Measurements from ENCODE around the gene SPTBN5. TPM values are rescaled to one million over a fixed set of nuclear protein-coding genes. Genes with fewer than 3 reads are reported as not detected.

Gene SPTBN5
- total RNA-seq, 2 donors from 2014 or later: 2.0 to 2.8 TPM

DNA sequence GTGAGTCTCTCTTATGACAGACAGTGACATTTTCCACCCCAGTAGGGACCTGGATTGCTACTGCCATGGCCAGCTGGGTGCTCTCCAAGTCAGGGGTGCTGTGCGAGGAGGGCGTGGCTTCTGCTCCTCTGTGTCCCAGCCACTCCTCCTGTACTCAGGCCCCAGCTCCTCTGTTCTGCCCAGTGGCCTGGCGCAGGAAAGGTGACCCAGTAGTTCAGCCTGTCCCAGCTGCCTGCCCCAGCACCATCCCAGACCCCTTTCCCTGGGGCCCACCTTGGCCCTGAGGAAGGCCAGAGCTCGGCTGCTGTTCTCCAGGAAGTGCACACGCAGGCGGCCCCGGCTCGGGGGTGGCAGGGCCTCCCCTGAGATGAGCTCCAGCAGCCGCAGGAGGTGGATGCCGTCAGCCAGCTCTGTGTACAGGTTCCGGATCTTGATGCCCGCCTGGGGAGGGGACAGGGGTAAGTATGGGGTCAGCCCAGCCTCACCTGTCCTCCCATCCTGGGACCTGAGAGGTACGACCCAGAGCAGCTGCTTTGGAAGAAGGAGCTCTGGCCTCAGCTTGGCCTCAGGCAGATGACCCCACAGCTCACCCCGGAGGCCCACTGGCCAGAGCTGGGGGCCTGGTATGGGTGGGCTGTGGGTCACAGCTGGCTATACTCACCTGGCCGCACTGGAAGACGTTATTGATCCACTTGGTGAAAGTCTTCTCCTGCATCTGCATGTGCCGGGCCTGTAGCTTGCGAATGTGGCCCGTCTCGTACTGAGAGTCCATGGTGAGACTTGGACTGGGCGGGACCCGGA, 1.0 kb downstream of the SPTBN5 start:
- TF ChIP-seq, protein P1, sequence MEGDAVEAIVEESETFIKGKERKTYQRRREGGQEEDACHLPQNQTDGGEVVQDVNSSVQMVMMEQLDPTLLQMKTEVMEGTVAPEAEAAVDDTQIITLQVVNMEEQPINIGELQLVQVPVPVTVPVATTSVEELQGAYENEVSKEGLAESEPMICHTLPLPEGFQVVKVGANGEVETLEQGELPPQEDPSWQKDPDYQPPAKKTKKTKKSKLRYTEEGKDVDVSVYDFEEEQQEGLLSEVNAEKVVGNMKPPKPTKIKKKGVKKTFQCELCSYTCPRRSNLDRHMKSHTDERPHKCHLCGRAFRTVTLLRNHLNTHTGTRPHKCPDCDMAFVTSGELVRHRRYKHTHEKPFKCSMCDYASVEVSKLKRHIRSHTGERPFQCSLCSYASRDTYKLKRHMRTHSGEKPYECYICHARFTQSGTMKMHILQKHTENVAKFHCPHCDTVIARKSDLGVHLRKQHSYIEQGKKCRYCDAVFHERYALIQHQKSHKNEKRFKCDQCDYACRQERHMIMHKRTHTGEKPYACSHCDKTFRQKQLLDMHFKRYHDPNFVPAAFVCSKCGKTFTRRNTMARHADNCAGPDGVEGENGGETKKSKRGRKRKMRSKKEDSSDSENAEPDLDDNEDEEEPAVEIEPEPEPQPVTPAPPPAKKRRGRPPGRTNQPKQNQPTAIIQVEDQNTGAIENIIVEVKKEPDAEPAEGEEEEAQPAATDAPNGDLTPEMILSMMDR (conservative IDR thresholded peaks at IDR 0.05): no peak
- H3K27ac Mint-ChIP-seq: peak overlapping the region; percentile 5
- Histone ChIP-seq H3K27me3 (ENCODE audit: control insufficient read depth, insufficient read depth, low read length, poor library complexity, severe bottlenecking) (no peaks in the 10 kb centered on the region), H3K9me3 (ENCODE audit: control insufficient read depth, low read length) (no peaks in the 10 kb centered on the region), H3K36me3 (ENCODE audit: control insufficient read depth, insufficient read depth, low read length) (no peaks in the 10 kb centered on the region), H3K4me3 (ENCODE audit: low read length) (no peak overlapping the region), H3K27ac (ENCODE audit: low read depth, low read length) (no peak overlapping the region), H3K4me1 (ENCODE audit: control insufficient read depth, insufficient read depth, low read length) (peaks cover 18% of the 10 kb centered on the region), H3K9ac (ENCODE audit: extremely low read depth, low read length, poor library complexity, severe bottlenecking) (no peak overlapping the region)
- H3K36me3 Mint-ChIP-seq (ENCODE audit: low read depth): peaks cover 2% of the 10 kb centered on the region
- H3K27me3 Mint-ChIP-seq (ENCODE audit: insufficient read depth): no peaks in the 10 kb centered on the region
- H3K9me3 Mint-ChIP-seq: no peaks in the 10 kb centered on the region
- WGBS, 2 experiments (ENCODE audit: insufficient coverage in 1 of 2, insufficient read length in 1 of 2): 94% methylated on average over 19 to 22 of the region's 22 CpGs
- no peak for DNase-seq
- H3K4me3 Mint-ChIP-seq: no peak overlapping the region
- peaks cover 28% of the 10 kb centered on the region for H3K4me1 Mint-ChIP-seq

DNA sequence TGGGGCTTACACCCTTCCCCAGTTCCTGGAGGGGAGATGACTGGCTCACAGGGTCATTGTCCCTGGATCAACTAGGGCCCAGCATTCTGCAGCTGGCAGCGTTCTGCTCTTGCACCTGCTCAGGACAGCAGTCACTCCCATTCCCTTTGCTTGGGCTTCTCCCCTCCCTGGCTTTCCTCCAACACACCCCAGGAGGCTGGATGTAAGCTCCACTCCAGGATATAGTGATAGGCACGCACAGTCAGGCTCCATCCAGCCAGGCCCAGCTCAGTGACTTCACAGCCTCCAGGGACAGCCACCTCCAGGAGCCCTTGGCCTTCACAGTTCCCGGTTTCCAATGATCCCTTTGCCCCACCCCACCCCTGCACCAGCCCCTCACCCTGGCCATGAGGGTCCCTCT, 1.9 kb downstream of the SPTBN5 start:
- Mint-ChIP-seq H3K36me3 (ENCODE audit: low read depth) (no peaks in the 10 kb centered on the region), H3K27ac (no peak overlapping the region), H3K4me1 (peaks cover 28% of the 10 kb centered on the region), H3K27me3 (ENCODE audit: insufficient read depth) (no peaks in the 10 kb centered on the region), H3K4me3 (no peak overlapping the region), H3K9me3 (no peaks in the 10 kb centered on the region)
- 83 to 90% methylated on average over 3 of the region's 3 CpGs for WGBS, 2 experiments (ENCODE audit: insufficient coverage in 1 of 2, insufficient read length in 1 of 2)
- H3K36me3 ChIP-seq (ENCODE audit: control insufficient read depth, insufficient read depth, low read length): no peaks in the 10 kb centered on the region
- no peak overlapping the region for H3K4me3 ChIP-seq (ENCODE audit: low read length)
- no peak for DNase-seq
- H3K9me3 ChIP-seq (ENCODE audit: control insufficient read depth, low read length): no peaks in the 10 kb centered on the region
- H3K4me1 ChIP-seq (ENCODE audit: control insufficient read depth, insufficient read depth, low read length): peaks cover 18% of the 10 kb centered on the region
- no peak overlapping the region for H3K9ac ChIP-seq (ENCODE audit: extremely low read depth, low read length, poor library complexity, severe bottlenecking)
- H3K27me3 ChIP-seq (ENCODE audit: control insufficient read depth, insufficient read depth, low read length, poor library complexity, severe bottlenecking): no peaks in the 10 kb centered on the region
- TF ChIP-seq, protein P1 (conservative IDR thresholded peaks at IDR 0.05): no peak
- no peak overlapping the region for H3K27ac ChIP-seq (ENCODE audit: low read depth, low read length)

DNA sequence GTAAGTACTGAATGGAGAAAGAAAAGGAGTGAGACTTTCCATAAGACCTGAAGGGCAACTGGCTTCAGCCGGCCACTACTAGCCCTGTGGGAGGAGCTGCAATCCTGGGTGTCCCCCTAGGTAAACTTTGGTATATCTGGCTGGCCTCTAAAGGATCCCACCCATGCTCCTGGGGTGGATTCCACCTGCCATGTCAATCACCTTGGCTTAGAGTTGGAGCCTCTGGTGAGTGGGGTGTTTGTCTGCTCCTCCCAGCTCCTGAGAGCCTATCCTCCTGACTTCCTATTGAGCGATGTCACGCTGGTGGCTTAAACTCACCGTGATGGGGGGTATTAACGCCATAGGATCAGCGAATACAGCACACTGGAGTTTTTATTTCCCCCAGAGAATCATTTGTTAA, 2.6 kb downstream of the SPTBN5 start:
- Histone ChIP-seq H3K4me3 (ENCODE audit: low read length) (no peak overlapping the region), H3K27me3 (ENCODE audit: control insufficient read depth, insufficient read depth, low read length, poor library complexity, severe bottlenecking) (no peaks in the 10 kb centered on the region), H3K27ac (ENCODE audit: low read depth, low read length) (no peak overlapping the region), H3K9ac (ENCODE audit: extremely low read depth, low read length, poor library complexity, severe bottlenecking) (no peak overlapping the region), H3K36me3 (ENCODE audit: control insufficient read depth, insufficient read depth, low read length) (no peaks in the 10 kb centered on the region), H3K4me1 (ENCODE audit: control insufficient read depth, insufficient read depth, low read length) (peaks cover 18% of the 10 kb centered on the region), H3K9me3 (ENCODE audit: control insufficient read depth, low read length) (no peaks in the 10 kb centered on the region)
- WGBS, 2 experiments (ENCODE audit: insufficient coverage in 1 of 2, insufficient read length in 1 of 2): 74 to 78% methylated on average over 6 of the region's 6 CpGs
- no peaks in the 10 kb centered on the region for H3K27me3 Mint-ChIP-seq (ENCODE audit: insufficient read depth)
- peaks cover 28% of the 10 kb centered on the region for H3K4me1 Mint-ChIP-seq
- H3K36me3 Mint-ChIP-seq (ENCODE audit: low read depth): no peaks in the 10 kb centered on the region
- peak overlapping the region; percentile 3 for H3K4me3 Mint-ChIP-seq
- peak overlapping the region; percentile 79 for H3K27ac Mint-ChIP-seq
- no peak for DNase-seq
- TF ChIP-seq, protein P1 (conservative IDR thresholded peaks at IDR 0.05): no peak
- no peaks in the 10 kb centered on the region for H3K9me3 Mint-ChIP-seq
